CD4-positive, alpha-beta T cell treated with Interleukin-17A for 4 hours (primary cell): ENCODE measurements around the gene TTLL5.

Experiments
- DNase-seq: peaks from one replicate; pipeline ENCODE4 v3.0.0-alpha.2; 2020; ENCODE audit warnings: mixed read lengths

The TTLL5 gene

GRCh38 chr14:75876530-75876929 lies 215.5 kb downstream of the TTLL5 start:
- no peak for DNase-seq

- DNase-seq = no peak
Measured at GRCh38 chr14:75877292-75877691, 216.2 kb downstream of the TTLL5 start.

GRCh38 chr14:75877884-75878283 lies 216.8 kb downstream of the TTLL5 start:
- no peak for DNase-seq

GRCh38 chr14:75879031-75879430 lies 218.0 kb downstream of the TTLL5 start:
- no peak for DNase-seq

GRCh38 chr14:75880512-75880911 lies 219.5 kb downstream of the TTLL5 start:
- DNase-seq = no peak

GRCh38 chr14:75881994-75882393 lies 220.9 kb downstream of the TTLL5 start:
- DNase-seq = no peak

GRCh38 chr14:75884198-75884611 lies 223.2 kb downstream of the TTLL5 start:
- DNase-seq = no peak

- no peak for DNase-seq
Measured at GRCh38 chr14:75885829-75886228, 224.8 kb downstream of the TTLL5 start.

- no peak for DNase-seq
Measured at GRCh38 chr14:75886636-75887348, 225.7 kb downstream of the TTLL5 start.

- no peak for DNase-seq
Measured at GRCh38 chr14:75888945-75889344, 227.9 kb downstream of the TTLL5 start.

- no peak for DNase-seq
Measured at GRCh38 chr14:75896341-75896740, 235.3 kb downstream of the TTLL5 start.

GRCh38 chr14:75904311-75904710 lies 243.3 kb downstream of the TTLL5 start:
- DNase-seq = no peak

GRCh38 chr14:75905147-75905904 lies 244.3 kb downstream of the TTLL5 start:
- no peak for DNase-seq

GRCh38 chr14:75906228-75906627 lies 245.2 kb downstream of the TTLL5 start:
- DNase-seq = no peak

- peak; percentile 81 for DNase-seq
Measured at GRCh38 chr14:75906680-75907280, 245.7 kb downstream of the TTLL5 start.

GRCh38 chr14:75907756-75908359 lies 246.8 kb downstream of the TTLL5 start:
- no peak for DNase-seq

- no peak for DNase-seq
Measured at GRCh38 chr14:75909630-75910029, 248.6 kb downstream of the TTLL5 start.

GRCh38 chr14:75910048-75910447 lies 249.0 kb downstream of the TTLL5 start:
- DNase-seq = no peak

- no peak for DNase-seq
Measured at GRCh38 chr14:75911883-75912282, 250.8 kb downstream of the TTLL5 start.

GRCh38 chr14:75913183-75913582 lies 252.1 kb downstream of the TTLL5 start:
- no peak for DNase-seq

GRCh38 chr14:75915045-75915444 lies 254.0 kb downstream of the TTLL5 start:
- no peak for DNase-seq

- no peak for DNase-seq
Measured at GRCh38 chr14:75917322-75917945, 256.4 kb downstream of the TTLL5 start.

- no peak for DNase-seq
Measured at GRCh38 chr14:75917946-75918335, 256.9 kb downstream of the TTLL5 start.
